Breast epithelium (tissue), 3 donors: ENCODE data around the gene DMRTC1.
"Not testable (repeated sequence)": the region's sequence is repeated elsewhere in the genome, so short reads cannot be mapped to it uniquely, and the experiment has no call there.

ENCODE experiments used
- POLR2AphosphoS5 ChIP-seq, 3 donors: sonication (generic); formaldehyde crosslinking; IDR thresholded peaks; one replicate each; pipeline ENCODE4 v1.6.1; 2017; ENCODE audit warnings: antibody characterized with exemption in 3 of 3
- TF ChIP-seq, protein P1 (sequence below), 3 donors: fragments of 450-650 bp; IDR thresholded peaks; one replicate each; pipeline ENCODE4 v1.5.1; 2016 to 2017; ENCODE audit warnings: antibody characterized with exemption in 3 of 3, mild to moderate bottlenecking in 3 of 3, moderate library complexity in 3 of 3

DNA sequence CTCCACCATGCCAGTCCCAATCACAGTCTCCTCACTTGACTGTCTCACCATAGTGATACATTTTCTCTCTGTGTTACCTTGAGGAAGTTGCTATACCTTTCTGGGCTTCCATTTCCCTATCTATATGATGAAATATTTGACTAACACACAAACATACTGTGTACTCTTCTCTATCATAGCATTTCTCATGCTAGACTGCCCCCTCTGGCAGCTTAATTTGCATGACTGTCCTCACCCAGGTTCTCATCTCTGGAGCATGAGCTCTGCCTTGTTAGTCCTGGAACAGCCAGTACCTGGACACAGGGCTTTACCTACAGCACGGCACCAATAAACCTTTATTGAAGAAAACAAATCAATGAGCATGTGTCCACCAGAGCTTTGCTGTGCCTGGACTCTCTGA, 11.4 kb downstream of the DMRTC1 start:
- TF ChIP-seq, protein P1, sequence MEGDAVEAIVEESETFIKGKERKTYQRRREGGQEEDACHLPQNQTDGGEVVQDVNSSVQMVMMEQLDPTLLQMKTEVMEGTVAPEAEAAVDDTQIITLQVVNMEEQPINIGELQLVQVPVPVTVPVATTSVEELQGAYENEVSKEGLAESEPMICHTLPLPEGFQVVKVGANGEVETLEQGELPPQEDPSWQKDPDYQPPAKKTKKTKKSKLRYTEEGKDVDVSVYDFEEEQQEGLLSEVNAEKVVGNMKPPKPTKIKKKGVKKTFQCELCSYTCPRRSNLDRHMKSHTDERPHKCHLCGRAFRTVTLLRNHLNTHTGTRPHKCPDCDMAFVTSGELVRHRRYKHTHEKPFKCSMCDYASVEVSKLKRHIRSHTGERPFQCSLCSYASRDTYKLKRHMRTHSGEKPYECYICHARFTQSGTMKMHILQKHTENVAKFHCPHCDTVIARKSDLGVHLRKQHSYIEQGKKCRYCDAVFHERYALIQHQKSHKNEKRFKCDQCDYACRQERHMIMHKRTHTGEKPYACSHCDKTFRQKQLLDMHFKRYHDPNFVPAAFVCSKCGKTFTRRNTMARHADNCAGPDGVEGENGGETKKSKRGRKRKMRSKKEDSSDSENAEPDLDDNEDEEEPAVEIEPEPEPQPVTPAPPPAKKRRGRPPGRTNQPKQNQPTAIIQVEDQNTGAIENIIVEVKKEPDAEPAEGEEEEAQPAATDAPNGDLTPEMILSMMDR (IDR thresholded peaks at IDR 0.05): not testable (repeated sequence)
- TF ChIP-seq POLR2AphosphoS5 (IDR thresholded peaks at IDR 0.05): not testable (repeated sequence)
